ENCODE results near the gene DRC1. TPM values are rescaled to one million over a fixed set of nuclear protein-coding genes. Genes with fewer than 3 reads are reported as not detected.

Gene DRC1
- total and polyA plus RNA-seq, 2 donors (not counting 1 experiment from before 2014, with no cell fraction given), result under 0.01 to 0.10 TPM

GRCh38 chr2:26481706-26482105 lies 80.0 kb downstream of the DRC1 start:
- Histone ChIP-seq H2AFZ (ENCODE audit: low read length) (no peak overlapping the region), H3K4me2 (ENCODE audit: extremely low read depth, insufficient read depth, low read length) (no peak overlapping the region), H3K9me3 (ENCODE audit: control insufficient read depth, insufficient read depth, low read depth, low read length) (no peaks in the 10 kb centered on the region), H3K27me3 (ENCODE audit: control insufficient read depth, insufficient read depth, low read length) (peaks cover 6% of the 10 kb centered on the region), H3K4me1 (ENCODE audit: control insufficient read depth, extremely low read depth, insufficient read depth, low read length) (no peaks in the 10 kb centered on the region), H3K4me3 (replicated peaks in 1 of 4; ENCODE audit: control extremely low read depth in 1 of 4, insufficient read depth in 1 of 4, low read depth in 3 of 4, low read length in 4 of 4) (no peak overlapping the region), H3K79me2 (ENCODE audit: control insufficient read depth, insufficient read depth, low read length) (no peaks in the 10 kb centered on the region), H3K27ac (ENCODE audit: insufficient read depth, low read length) (no peak overlapping the region), H3K9ac (ENCODE audit: insufficient read depth, low read length) (no peak overlapping the region), H4K20me1 (ENCODE audit: control insufficient read depth, extremely low read depth, insufficient read depth, low read length) (no peaks in the 10 kb centered on the region), H3K36me3 (ENCODE audit: control insufficient read depth, insufficient read depth, low read length) (no peaks in the 10 kb centered on the region)
- TF ChIP-seq EZH2 (IDR thresholded peaks at IDR 0.05; ENCODE audit: low read length, missing control alignments), result no peak
- TF ChIP-seq, protein P1, sequence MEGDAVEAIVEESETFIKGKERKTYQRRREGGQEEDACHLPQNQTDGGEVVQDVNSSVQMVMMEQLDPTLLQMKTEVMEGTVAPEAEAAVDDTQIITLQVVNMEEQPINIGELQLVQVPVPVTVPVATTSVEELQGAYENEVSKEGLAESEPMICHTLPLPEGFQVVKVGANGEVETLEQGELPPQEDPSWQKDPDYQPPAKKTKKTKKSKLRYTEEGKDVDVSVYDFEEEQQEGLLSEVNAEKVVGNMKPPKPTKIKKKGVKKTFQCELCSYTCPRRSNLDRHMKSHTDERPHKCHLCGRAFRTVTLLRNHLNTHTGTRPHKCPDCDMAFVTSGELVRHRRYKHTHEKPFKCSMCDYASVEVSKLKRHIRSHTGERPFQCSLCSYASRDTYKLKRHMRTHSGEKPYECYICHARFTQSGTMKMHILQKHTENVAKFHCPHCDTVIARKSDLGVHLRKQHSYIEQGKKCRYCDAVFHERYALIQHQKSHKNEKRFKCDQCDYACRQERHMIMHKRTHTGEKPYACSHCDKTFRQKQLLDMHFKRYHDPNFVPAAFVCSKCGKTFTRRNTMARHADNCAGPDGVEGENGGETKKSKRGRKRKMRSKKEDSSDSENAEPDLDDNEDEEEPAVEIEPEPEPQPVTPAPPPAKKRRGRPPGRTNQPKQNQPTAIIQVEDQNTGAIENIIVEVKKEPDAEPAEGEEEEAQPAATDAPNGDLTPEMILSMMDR (conservative IDR thresholded peaks at IDR 0.05 in 1 of 2, IDR thresholded peaks at IDR 0.05 in 1 of 2; ENCODE audit: low read depth in 1 of 2, low read length in 2 of 2), result no peak
- DNase-seq (ENCODE audit: low read depth in 2 of 2), result no peak

DNA sequence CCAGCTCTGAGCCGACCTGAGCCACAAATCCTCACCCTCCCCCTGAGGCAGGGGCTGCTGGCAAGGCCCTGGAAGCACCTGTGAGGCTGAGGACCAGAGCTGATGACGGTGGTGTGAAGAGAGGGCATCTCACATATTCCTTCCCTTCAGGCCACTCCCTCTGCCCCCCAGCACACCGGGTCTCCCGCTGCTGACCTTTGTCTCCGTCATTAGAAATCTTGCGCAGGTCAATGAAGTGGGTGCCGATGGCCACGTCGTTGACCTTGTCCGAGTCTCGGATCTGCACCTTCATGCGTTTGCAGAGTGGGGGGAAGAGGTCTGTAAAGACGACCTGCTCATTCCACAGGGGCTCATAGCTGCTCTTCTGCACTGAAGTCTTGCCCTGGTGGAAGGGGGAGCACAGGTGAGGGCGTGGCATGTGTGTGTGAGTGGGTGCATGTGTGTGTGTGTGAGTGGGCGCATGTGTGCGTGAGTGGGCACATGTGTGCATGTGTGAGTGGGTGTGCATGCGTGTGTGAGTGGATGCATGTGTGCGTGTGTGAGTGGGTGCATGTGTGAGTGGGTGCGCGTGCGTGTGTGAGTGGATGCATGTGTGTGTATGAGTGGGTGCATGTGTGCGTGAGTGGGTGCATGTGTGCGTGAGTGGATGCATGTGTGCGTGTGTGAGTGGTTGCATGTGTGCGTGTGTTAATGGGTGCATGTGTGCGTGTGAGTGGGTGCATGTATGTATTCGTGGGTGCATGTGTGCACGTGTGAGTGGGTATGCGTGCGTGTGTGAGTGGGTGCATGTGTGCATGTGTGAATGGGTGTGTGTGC lies 80.7 kb downstream of the DRC1 start:
- no peak overlapping the region for H3K4me3 ChIP-seq (replicated peaks in 1 of 4; ENCODE audit: control extremely low read depth in 1 of 4, insufficient read depth in 1 of 4, low read depth in 3 of 4, low read length in 4 of 4)
- H3K27me3 ChIP-seq (ENCODE audit: control insufficient read depth, insufficient read depth, low read length), result peaks cover 6% of the 10 kb centered on the region
- no peaks in the 10 kb centered on the region for H4K20me1 ChIP-seq (ENCODE audit: control insufficient read depth, extremely low read depth, insufficient read depth, low read length)
- no peak overlapping the region for H2AFZ ChIP-seq (ENCODE audit: low read length)
- H3K79me2 ChIP-seq (ENCODE audit: control insufficient read depth, insufficient read depth, low read length), result no peaks in the 10 kb centered on the region
- H3K9ac ChIP-seq (ENCODE audit: insufficient read depth, low read length), result no peak overlapping the region
- no peak for TF ChIP-seq EZH2 (IDR thresholded peaks at IDR 0.05; ENCODE audit: low read length, missing control alignments)
- TF ChIP-seq, protein P1 (conservative IDR thresholded peaks at IDR 0.05 in 1 of 2, IDR thresholded peaks at IDR 0.05 in 1 of 2; ENCODE audit: low read depth in 1 of 2, low read length in 2 of 2), result no peak
- H3K36me3 ChIP-seq (ENCODE audit: control insufficient read depth, insufficient read depth, low read length), result no peaks in the 10 kb centered on the region
- no peaks in the 10 kb centered on the region for H3K4me1 ChIP-seq (ENCODE audit: control insufficient read depth, extremely low read depth, insufficient read depth, low read length)
- no peak overlapping the region for H3K4me2 ChIP-seq (ENCODE audit: extremely low read depth, insufficient read depth, low read length)
- H3K27ac ChIP-seq (ENCODE audit: insufficient read depth, low read length), result no peak overlapping the region
- H3K9me3 ChIP-seq (ENCODE audit: control insufficient read depth, insufficient read depth, low read depth, low read length), result no peaks in the 10 kb centered on the region
- DNase-seq (ENCODE audit: low read depth in 2 of 2), result no peak

GRCh38 chr2:26483027-26483326 lies 81.3 kb downstream of the DRC1 start:
- Histone ChIP-seq H2AFZ (ENCODE audit: low read length) (no peak overlapping the region), H3K27ac (ENCODE audit: insufficient read depth, low read length) (no peak overlapping the region), H4K20me1 (ENCODE audit: control insufficient read depth, extremely low read depth, insufficient read depth, low read length) (no peaks in the 10 kb centered on the region), H3K9ac (ENCODE audit: insufficient read depth, low read length) (no peak overlapping the region), H3K4me2 (ENCODE audit: extremely low read depth, insufficient read depth, low read length) (no peak overlapping the region), H3K4me3 (replicated peaks in 1 of 4; ENCODE audit: control extremely low read depth in 1 of 4, insufficient read depth in 1 of 4, low read depth in 3 of 4, low read length in 4 of 4) (no peak overlapping the region), H3K36me3 (ENCODE audit: control insufficient read depth, insufficient read depth, low read length) (no peaks in the 10 kb centered on the region), H3K9me3 (ENCODE audit: control insufficient read depth, insufficient read depth, low read depth, low read length) (no peaks in the 10 kb centered on the region), H3K27me3 (ENCODE audit: control insufficient read depth, insufficient read depth, low read length) (peaks cover 10% of the 10 kb centered on the region), H3K4me1 (ENCODE audit: control insufficient read depth, extremely low read depth, insufficient read depth, low read length) (no peaks in the 10 kb centered on the region), H3K79me2 (ENCODE audit: control insufficient read depth, insufficient read depth, low read length) (no peaks in the 10 kb centered on the region)
- DNase-seq (ENCODE audit: low read depth in 2 of 2), result no peak
- TF ChIP-seq, protein P1 (conservative IDR thresholded peaks at IDR 0.05 in 1 of 2, IDR thresholded peaks at IDR 0.05 in 1 of 2; ENCODE audit: low read depth in 1 of 2, low read length in 2 of 2), result no peak
- no peak for TF ChIP-seq EZH2 (IDR thresholded peaks at IDR 0.05; ENCODE audit: low read length, missing control alignments)
